Nephron progenitor cell (in vitro differentiated cells): Measurements from ENCODE around the gene YKT6.

Source experiments
- DNase-seq: peaks from one replicate; pipeline ENCODE4 v3.0.0; 2021
- H3K27ac Mint-ChIP-seq: 2 replicates; pipeline ENCODE4 v1.8.0; 2021; ENCODE audit warnings: mild to moderate bottlenecking, moderate library complexity, mixed read lengths
- H3K27me3 Mint-ChIP-seq: 2 replicates; pipeline ENCODE4 v1.8.0; 2021; ENCODE audit warnings: mild to moderate bottlenecking, low read depth, mixed read lengths; ENCODE audit not compliant: poor library complexity
- H3K36me3 Mint-ChIP-seq: 2 replicates; pipeline ENCODE4 v1.8.0; 2021; ENCODE audit warnings: low read depth, mixed read lengths
- H3K4me1 Mint-ChIP-seq: 2 replicates; pipeline ENCODE4 v1.8.0; 2021; ENCODE audit warnings: mixed read lengths
- H3K4me3 Mint-ChIP-seq: 2 replicates; pipeline ENCODE4 v1.8.0; 2021; ENCODE audit warnings: mild to moderate bottlenecking, moderate library complexity, mixed read lengths
- H3K9me3 Mint-ChIP-seq: 2 replicates; pipeline ENCODE4 v1.8.0; 2021; ENCODE audit warnings: mild to moderate bottlenecking, moderate library complexity, mixed read lengths
- CTCF ChIP-seq: fragments of 200-600 bp; sonication (generic); IDR thresholded peaks from 2 replicates; pipeline ENCODE4 v1.5.0; 2021; ENCODE audit warnings: antibody characterized with exemption

Gene YKT6

DNA sequence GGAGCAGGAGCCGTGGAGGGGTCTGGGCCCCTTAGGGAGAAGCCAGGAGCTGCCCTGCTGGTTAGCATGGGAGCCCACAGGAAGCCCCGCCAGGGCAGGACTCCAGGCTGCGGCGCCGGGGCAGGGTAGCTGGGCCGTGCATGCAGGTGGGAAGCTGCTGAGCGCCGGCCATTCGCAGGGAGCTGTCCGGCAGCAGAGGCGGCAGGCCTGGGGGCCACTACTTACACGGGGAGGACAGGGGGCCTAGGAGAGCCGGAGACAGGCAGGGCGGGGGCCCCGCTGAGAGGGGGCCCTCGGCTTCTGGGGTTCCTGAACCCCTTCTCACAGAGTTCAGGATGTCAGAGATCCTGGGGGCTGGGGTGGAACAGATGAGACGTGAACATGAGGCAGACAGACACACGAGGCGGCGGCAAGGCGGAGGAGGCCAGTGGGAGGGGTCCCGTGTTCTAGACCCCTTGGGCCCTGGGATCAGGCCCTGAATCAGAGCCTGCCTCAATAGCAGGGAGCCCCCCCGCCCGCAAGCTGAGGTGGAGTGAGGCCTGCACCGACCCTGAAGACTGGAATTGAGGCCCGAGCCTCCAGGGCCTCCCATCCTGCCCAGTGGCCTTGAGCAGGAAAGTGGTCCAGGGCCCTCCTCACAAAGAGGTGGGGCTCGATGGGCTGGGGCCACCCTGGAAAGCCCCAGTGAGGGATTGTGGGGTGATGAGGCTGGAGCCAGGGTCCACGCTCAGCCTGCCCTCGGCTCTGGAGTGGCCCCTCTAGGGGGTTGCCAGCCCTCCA lies 28.0 kb downstream of the YKT6 start:
- Mint-ChIP-seq H3K27ac (no peak overlapping the region), H3K9me3 (no peaks in the 10 kb centered on the region), H3K4me1 (peaks cover 13% of the 10 kb centered on the region), H3K27me3 (peaks cover 9% of the 10 kb centered on the region), H3K4me3 (no peak overlapping the region), H3K36me3 (no peaks in the 10 kb centered on the region)
- DNase-seq = no peak
- TF ChIP-seq CTCF = no peak

DNA sequence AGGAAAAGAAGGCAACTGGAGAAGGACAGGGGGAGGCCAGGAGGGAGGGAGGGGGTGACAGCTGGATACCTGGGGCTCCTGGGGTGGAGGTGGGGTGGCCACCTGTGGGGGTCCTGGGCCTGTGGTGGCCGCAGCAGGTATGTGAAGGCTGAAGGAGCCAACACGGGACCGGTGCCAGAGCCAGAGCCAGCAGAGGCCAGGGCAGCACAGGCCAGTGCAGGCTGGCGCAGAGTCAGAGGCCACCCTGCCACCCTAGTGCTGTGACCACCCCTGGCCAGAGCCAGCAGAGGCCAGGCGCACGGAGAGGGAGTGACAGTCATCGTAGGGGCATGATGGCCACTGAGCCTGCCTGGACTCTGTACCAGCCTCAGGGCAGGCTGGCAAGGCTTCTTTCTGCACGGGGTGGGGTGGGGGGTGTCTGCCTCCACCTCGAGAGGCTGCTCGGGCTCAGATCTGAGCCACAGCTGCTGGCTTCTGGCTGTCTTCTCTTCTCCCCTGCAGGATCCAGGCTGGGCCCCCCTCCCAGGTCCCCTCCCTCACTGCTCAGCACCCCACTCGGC lies 28.8 kb downstream of the YKT6 start:
- Mint-ChIP-seq H3K4me3 (no peak overlapping the region), H3K36me3 (no peaks in the 10 kb centered on the region), H3K9me3 (no peaks in the 10 kb centered on the region), H3K27ac (no peak overlapping the region), H3K27me3 (peaks cover 6% of the 10 kb centered on the region), H3K4me1 (peaks cover 15% of the 10 kb centered on the region)
- TF ChIP-seq CTCF = no peak
- DNase-seq = no peak

- no peak overlapping the region for H3K4me3 Mint-ChIP-seq
- no peak for DNase-seq
- H3K4me1 Mint-ChIP-seq = peaks cover 16% of the 10 kb centered on the region
- no peaks in the 10 kb centered on the region for H3K36me3 Mint-ChIP-seq
- no peak overlapping the region for H3K27ac Mint-ChIP-seq
- no peak for TF ChIP-seq CTCF
- H3K27me3 Mint-ChIP-seq = peaks cover 6% of the 10 kb centered on the region
- no peaks in the 10 kb centered on the region for H3K9me3 Mint-ChIP-seq
Measured at GRCh38 chr7:44230286-44230685, 29.5 kb downstream of the YKT6 start.

GRCh38 chr7:44231088-44231487 lies 30.3 kb downstream of the YKT6 start:
- no peak for DNase-seq
- peaks cover 4% of the 10 kb centered on the region for H3K27me3 Mint-ChIP-seq
- H3K27ac Mint-ChIP-seq = no peak overlapping the region
- TF ChIP-seq CTCF = no peak
- H3K4me1 Mint-ChIP-seq = peaks cover 19% of the 10 kb centered on the region
- no peaks in the 10 kb centered on the region for H3K36me3 Mint-ChIP-seq
- H3K4me3 Mint-ChIP-seq = no peak overlapping the region
- H3K9me3 Mint-ChIP-seq = no peaks in the 10 kb centered on the region

DNA sequence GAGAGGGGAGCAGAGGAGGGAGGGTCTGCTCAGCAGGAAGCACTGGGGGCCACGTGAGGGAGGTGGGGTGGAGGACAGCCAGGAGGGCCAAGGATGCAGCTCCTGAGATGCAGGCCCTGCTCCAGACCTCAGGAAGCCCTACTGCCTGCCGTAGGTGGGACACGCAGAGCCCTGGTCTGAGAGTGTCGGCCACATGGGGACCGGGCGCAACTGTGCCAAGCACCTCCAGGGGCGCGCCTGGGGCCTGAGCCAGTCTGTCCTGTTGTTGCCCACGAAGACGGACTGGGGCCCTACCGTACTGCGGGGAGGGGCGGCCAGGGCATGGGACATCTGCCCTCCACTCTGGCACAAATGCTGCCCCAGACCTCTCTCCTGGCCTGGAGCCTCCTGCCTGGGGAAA lies 31.6 kb downstream of the YKT6 start:
- Mint-ChIP-seq H3K36me3 (no peaks in the 10 kb centered on the region), H3K4me3 (no peak overlapping the region), H3K27me3 (no peaks in the 10 kb centered on the region), H3K9me3 (no peaks in the 10 kb centered on the region), H3K27ac (no peak overlapping the region), H3K4me1 (peaks cover 31% of the 10 kb centered on the region)
- DNase-seq = no peak
- no peak for TF ChIP-seq CTCF
